NT2/D1 (cell line): ENCODE data around the gene PLS3.

Experiments
- DNase-seq: peaks from one replicate; pipeline ENCODE4 v3.0.0-alpha.2; 2011; ENCODE audit warnings: low read depth, low spot score
- H3K27me3 ChIP-seq: 2 replicates; pipeline ENCODE4 v1.6.0; 2011; ENCODE audit warnings: mild to moderate bottlenecking; ENCODE audit not compliant: insufficient read length, insufficient read depth
- H3K36me3 ChIP-seq: 2 replicates; pipeline ENCODE4 v1.6.1; 2011; ENCODE audit warnings: mild to moderate bottlenecking, low read length, mixed read lengths; ENCODE audit not compliant: insufficient read depth, insufficient read length
- H3K4me1 ChIP-seq: 2 replicates; pipeline ENCODE4 v1.5.1; 2011; ENCODE audit not compliant: insufficient read depth, insufficient read length
- H3K4me3 ChIP-seq: 2 replicates; pipeline ENCODE4 v1.5.1; 2011; ENCODE audit warnings: low read depth; ENCODE audit not compliant: insufficient read length
- H3K9ac ChIP-seq: 2 replicates; pipeline ENCODE4 v1.6.0; 2011; ENCODE audit warnings: low read depth; ENCODE audit not compliant: insufficient read length
- H3K9me3 ChIP-seq: 2 replicates; pipeline ENCODE4 v1.5.1; 2011; ENCODE audit warnings: mild to moderate bottlenecking, low read length; ENCODE audit not compliant: insufficient read depth
- SUZ12 ChIP-seq: IDR thresholded peaks from 2 replicates; pipeline ENCODE4 v1.6.1; 2011; ENCODE audit not compliant: insufficient read length, insufficient read depth; ENCODE audit errors: extremely low read depth
- YY1 ChIP-seq: IDR thresholded peaks from 2 replicates; pipeline ENCODE4 v1.6.1; 2011; ENCODE audit not compliant: insufficient read length, insufficient read depth
- ZNF274 ChIP-seq: IDR thresholded peaks from 2 replicates; pipeline ENCODE4 v1.6.1; 2011; ENCODE audit warnings: mild to moderate bottlenecking, low read depth, low read length

The PLS3 gene, protein sequence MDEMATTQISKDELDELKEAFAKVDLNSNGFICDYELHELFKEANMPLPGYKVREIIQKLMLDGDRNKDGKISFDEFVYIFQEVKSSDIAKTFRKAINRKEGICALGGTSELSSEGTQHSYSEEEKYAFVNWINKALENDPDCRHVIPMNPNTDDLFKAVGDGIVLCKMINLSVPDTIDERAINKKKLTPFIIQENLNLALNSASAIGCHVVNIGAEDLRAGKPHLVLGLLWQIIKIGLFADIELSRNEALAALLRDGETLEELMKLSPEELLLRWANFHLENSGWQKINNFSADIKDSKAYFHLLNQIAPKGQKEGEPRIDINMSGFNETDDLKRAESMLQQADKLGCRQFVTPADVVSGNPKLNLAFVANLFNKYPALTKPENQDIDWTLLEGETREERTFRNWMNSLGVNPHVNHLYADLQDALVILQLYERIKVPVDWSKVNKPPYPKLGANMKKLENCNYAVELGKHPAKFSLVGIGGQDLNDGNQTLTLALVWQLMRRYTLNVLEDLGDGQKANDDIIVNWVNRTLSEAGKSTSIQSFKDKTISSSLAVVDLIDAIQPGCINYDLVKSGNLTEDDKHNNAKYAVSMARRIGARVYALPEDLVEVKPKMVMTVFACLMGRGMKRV

DNA sequence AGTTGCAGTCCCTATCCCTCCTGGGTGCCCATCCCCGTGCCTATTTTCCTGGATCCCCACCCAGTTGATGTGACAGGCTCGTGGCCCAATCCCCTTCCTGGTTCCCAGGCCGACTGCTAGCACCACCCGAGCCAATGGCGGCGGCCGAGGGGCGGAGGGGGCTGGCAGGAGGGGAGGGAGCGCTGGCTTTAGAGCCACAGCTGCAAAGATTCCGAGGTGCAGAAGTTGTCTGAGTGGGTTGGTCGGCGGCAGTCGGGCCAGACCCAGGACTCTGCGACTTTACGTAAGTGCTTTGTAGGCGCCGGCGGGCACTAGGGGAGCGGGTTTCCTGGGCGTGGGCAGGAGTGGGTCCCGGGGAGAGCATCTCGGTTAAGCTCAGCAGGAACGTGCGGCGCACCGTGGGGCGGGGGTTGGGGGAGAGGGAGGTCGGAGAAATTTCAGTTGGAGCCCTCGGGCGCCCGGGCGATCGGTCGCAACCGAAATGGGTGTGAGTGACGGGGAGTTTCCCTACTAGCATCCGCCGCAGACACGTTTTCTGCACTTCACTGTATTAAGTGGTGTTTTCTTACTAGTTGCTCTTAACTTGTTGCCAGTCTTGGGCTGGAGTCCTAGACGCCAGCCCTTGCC, at the start of gene PLS3:
PLS3 (plus strand) TSS at position 197 of the 627 bp plus-strand sequence. CDS start 49,077 bp downstream, outside the sequence.
- TF ChIP-seq YY1 (no peak), ZNF274 (no peak), SUZ12 (no peak)
- Histone ChIP-seq H3K4me3 (peak within 1 kb of the TSS; percentile 92), H3K36me3 (no peaks in the 10 kb centered on the region), H3K4me1 (no peaks in the 10 kb centered on the region), H3K9ac (peak within 1 kb of the TSS; percentile 95), H3K9me3 (no peaks in the 10 kb centered on the region), H3K27me3 (no peaks in the 10 kb centered on the region)
- peak; percentile 83 for DNase-seq

DNA sequence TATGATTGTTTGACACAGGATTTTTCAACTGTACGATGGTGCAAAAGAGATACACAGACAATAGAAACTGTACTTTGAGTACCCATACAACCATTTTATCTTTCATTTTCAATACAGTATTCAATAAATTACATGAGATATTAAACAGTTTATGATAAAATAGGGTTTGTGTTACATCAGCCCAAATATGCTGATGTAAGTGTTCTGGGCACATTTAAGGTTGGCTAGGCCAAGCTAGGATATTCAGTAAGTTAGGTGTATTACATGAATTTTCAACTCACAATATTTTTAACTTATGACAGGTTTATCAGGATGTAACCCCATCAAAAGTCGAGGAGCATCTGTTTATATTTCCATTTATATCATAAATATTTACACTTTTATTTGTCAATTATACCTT, 42.9 kb upstream of the PLS3 start:
- Histone ChIP-seq H3K36me3 (no peaks in the 10 kb centered on the region), H3K9me3 (no peaks in the 10 kb centered on the region), H3K27me3 (no peaks in the 10 kb centered on the region), H3K4me3 (no peak overlapping the region), H3K9ac (no peak overlapping the region), H3K4me1 (no peaks in the 10 kb centered on the region)
- TF ChIP-seq ZNF274 (no peak), YY1 (no peak), SUZ12 (no peak)
- DNase-seq = no peak

DNA sequence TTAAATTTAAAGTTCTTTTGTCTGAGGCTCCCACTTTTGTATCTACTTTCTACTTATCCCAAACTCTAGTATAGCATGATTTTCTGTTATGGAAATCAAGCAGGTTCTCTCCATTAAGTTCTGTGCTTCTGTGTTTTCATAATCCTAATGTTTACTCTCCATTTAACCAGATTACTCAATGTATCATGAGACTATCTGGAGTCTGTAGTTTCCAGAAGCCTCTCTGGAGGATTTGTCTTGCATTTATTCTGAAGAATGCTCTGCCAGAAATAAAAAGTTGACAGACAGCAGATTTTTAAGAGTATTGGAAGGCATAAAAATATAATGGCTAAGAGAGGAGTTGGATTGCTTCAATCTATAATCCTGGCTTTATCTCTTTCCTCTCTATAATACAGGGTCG, 39.2 kb upstream of the PLS3 start:
- Histone ChIP-seq H3K9me3 (no peaks in the 10 kb centered on the region), H3K4me3 (no peak overlapping the region), H3K9ac (no peak overlapping the region), H3K36me3 (no peaks in the 10 kb centered on the region), H3K4me1 (no peaks in the 10 kb centered on the region), H3K27me3 (no peaks in the 10 kb centered on the region)
- no peak for DNase-seq
- TF ChIP-seq ZNF274 (no peak), YY1 (no peak), SUZ12 (no peak)

DNA sequence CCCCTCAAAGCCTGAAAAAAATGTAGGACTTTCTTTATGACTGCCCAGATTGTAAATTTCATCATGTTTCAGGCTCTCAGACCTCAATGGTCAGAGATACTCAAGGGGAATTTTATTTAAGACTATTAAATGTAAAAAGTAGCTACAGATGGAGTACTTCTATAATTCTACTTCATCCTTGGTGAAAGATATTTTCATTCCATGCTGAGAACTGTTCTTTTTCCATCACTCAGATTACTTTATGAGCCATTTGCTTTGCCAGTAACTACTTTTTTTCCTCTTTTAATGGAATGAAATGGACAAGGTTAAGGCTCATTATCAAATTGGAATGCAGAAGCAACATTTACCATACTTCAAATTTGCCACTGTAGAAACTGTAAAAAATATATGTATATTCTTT, 38.0 kb upstream of the PLS3 start:
- no peaks in the 10 kb centered on the region for H3K9me3 ChIP-seq
- H3K36me3 ChIP-seq = no peaks in the 10 kb centered on the region
- no peak overlapping the region for H3K4me3 ChIP-seq
- TF ChIP-seq YY1 (no peak), ZNF274 (no peak), SUZ12 (no peak)
- DNase-seq = no peak
- no peaks in the 10 kb centered on the region for H3K4me1 ChIP-seq
- no peaks in the 10 kb centered on the region for H3K27me3 ChIP-seq
- no peak overlapping the region for H3K9ac ChIP-seq

DNA sequence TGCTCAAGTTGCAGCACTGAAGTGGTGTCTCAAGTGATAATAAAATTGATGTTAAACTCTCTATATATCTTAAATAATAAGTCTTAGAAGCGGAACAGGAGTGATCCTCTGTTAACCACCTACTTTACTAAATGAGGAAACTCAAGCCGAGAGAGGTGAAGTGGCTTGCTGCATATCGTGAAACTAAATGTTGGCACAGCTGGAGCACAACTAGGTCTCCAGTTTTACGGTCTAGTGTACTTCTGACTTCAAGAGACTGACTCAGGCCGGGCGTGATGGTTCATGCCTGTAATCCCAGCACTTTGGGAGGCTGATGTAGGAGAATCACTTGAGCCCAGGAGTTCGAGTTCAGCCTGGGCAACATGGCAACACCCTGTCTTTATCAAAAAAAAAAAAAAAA, 35.5 kb upstream of the PLS3 start:
- DNase-seq = no peak
- H3K9me3 ChIP-seq = no peaks in the 10 kb centered on the region
- H3K36me3 ChIP-seq = no peaks in the 10 kb centered on the region
- TF ChIP-seq ZNF274 = no peak
- TF ChIP-seq YY1 = no peak
- TF ChIP-seq SUZ12 = no peak
- no peaks in the 10 kb centered on the region for H3K4me1 ChIP-seq
- H3K27me3 ChIP-seq = no peaks in the 10 kb centered on the region
- no peak overlapping the region for H3K9ac ChIP-seq
- no peak overlapping the region for H3K4me3 ChIP-seq

DNA sequence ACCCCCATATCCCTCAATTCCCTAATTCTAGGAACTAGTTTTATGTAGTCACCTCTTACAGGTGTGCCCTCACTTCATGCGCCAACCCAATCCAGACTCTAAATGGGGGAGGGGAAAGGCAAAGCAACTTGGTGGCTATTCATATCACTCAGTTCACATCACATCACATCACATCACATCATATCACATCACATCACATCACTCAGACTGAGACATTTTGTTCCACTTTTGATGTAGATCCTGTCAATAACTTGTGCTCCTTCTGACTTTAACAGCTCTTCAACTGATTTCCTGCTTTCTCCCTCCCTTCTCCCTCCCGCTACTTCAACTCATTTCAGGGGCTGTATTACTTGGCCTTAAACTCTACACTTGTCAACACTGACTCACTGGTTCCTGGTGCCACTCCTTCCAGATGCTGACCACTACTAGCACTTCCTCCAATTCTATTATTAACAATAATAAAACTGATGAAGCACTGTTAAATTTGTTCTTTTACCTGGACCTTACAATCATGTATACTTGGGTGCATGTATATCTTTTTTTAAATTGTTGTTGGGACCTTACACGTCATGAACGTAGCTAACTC, 29.1 kb upstream of the PLS3 start:
- no peak for DNase-seq
- Histone ChIP-seq H3K27me3 (no peaks in the 10 kb centered on the region), H3K36me3 (no peaks in the 10 kb centered on the region), H3K4me1 (no peaks in the 10 kb centered on the region), H3K9ac (no peak overlapping the region), H3K9me3 (no peaks in the 10 kb centered on the region), H3K4me3 (no peak overlapping the region)
- TF ChIP-seq YY1 = no peak
- TF ChIP-seq ZNF274 = no peak
- TF ChIP-seq SUZ12 = no peak

DNA sequence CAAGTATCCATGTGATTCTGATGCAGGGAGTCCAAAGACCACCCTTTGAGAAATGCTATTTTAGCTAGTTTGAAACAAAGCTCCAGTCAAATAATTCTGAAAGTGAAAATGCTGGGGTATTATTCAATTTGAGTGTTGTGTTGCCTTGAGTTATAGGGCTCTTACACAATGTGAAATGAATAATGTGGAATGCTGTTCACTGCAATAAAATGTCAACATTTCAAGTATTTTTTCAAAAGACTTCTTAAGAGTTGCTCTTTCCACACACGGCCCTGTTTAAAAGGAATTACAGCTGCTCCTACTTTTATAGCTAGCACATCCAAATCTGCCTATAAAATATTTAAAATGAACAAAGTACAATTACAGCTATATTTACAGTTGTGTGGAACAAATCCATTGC, 27.5 kb upstream of the PLS3 start:
- no peaks in the 10 kb centered on the region for H3K36me3 ChIP-seq
- no peak overlapping the region for H3K4me3 ChIP-seq
- H3K9ac ChIP-seq = no peak overlapping the region
- H3K9me3 ChIP-seq = no peaks in the 10 kb centered on the region
- no peaks in the 10 kb centered on the region for H3K4me1 ChIP-seq
- DNase-seq = no peak
- no peak for TF ChIP-seq YY1
- no peak for TF ChIP-seq SUZ12
- TF ChIP-seq ZNF274 = no peak
- no peaks in the 10 kb centered on the region for H3K27me3 ChIP-seq
